Heart left ventricle (tissue), 13 donors: ENCODE data around the gene ATAD3B.
"Not testable (repeated sequence)": the region's sequence is repeated elsewhere in the genome, so short reads cannot be mapped to it uniquely, and the experiment has no call there.

ENCODE experiments used
- POLR2A ChIP-seq, 2 donors: fragments of 450-650 bp; IDR thresholded peaks; one replicate each; pipeline ENCODE4 v1.6.1; 2017; ENCODE audit warnings: antibody characterized with exemption in 2 of 2, mild to moderate bottlenecking in 2 of 2, moderate library complexity in 2 of 2
- TF ChIP-seq, protein P1 (sequence below), 12 donors: fragments of 200-600 bp; sonication (generic) in 4 of 12; IDR thresholded peaks; one replicate each; pipeline versions ENCODE4 v1.5.0 to v1.8.0; 2018 to 2022; ENCODE audit warnings: antibody characterized with exemption in 12 of 12, mild to moderate bottlenecking in 5 of 12
- donor health status: ischemic (EF 13 %, LVEDD 7.1; RV severe dilation, severe dysfunction).
- donor health status: DM: no; HTN: yes; CAD: no.
- donor health status: DM: no; HTN: no; CAD: no.
- donor health status: ischemic (EF 25% LVEDD 6.9; RV normal size, moderate dysfunction).
- donor health status: ischemic (EF 25% LVEDD 5.7; RV mildly dilated, moderate dysfunction).
- donor health status: ischemic (EF 35%, LVEDD 5.7; RV mildly dilated, moderate dysfunction).
- donor health status: nonischemic (EF 11% LVEDD 7.7; RV severe dilation, severe dysfunction).
- donor health status: DM: yes; HTN: yes; CAD: no.
- donor health status: PGD.
- donor health status: ischemic (EF 29% LVEDD 5.4; RV normal size, mild dysfunction).
- donor health status: nonischemic (EF 23%, LVEDD 6.1; RV moderate dilation, normal function).

DNA sequence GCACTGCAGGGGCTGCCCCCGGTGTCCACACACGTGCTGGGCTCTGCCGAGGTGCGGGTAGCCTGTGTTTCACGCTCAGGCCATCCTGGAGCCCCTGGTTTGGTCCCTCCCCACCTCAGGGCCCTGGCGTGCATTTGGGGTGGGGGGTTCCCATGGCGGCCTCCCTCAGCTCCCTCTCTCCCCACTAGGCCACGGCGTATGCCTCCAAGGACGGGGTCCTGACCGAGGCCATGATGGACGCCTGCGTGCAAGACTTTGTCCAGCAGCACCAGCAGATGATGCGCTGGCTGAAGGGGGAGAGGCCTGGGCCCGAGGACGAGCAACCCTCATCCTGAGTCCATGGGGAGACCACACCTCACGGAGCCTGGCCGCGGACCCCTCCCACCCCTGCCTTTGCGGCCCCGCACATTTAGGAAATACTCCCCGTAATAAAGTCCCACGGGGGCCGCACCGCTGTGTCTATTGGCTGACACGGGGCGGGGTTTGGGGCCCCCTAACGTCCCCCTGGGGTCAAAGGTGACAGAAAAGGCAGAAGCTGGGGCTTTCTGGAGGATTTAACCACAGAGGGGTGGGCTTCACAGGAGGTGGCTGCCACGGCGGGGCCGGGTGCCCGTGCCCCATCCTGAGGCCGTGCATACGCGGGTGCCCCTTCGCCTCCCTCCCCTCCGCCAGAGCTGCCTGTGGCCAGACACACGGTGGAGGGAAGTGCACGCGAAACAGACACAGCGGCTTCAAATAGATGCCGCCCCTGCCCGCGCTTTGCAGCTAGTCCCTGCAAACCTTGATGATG, 3.2 kb upstream of the ATAD3B start:
- TF ChIP-seq, protein P1, sequence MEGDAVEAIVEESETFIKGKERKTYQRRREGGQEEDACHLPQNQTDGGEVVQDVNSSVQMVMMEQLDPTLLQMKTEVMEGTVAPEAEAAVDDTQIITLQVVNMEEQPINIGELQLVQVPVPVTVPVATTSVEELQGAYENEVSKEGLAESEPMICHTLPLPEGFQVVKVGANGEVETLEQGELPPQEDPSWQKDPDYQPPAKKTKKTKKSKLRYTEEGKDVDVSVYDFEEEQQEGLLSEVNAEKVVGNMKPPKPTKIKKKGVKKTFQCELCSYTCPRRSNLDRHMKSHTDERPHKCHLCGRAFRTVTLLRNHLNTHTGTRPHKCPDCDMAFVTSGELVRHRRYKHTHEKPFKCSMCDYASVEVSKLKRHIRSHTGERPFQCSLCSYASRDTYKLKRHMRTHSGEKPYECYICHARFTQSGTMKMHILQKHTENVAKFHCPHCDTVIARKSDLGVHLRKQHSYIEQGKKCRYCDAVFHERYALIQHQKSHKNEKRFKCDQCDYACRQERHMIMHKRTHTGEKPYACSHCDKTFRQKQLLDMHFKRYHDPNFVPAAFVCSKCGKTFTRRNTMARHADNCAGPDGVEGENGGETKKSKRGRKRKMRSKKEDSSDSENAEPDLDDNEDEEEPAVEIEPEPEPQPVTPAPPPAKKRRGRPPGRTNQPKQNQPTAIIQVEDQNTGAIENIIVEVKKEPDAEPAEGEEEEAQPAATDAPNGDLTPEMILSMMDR (IDR thresholded peaks at IDR 0.05), result not testable (repeated sequence)
- TF ChIP-seq POLR2A (IDR thresholded peaks at IDR 0.05), result not testable (repeated sequence)
